Prostate gland (tissue), 2 donors: ENCODE measurements around the gene MAML3. TPM values are rescaled to one million over a fixed set of nuclear protein-coding genes. Genes with fewer than 3 reads are reported as not detected.

Experiments used
- DNase-seq: peaks from one replicate; pipeline ENCODE4 v3.0.0-alpha.2; 2019; ENCODE audit warnings: low spot score
- H3K27ac ChIP-seq, 2 donors: fragments of 200-600 bp; sonication (generic); 2 replicates each; pipeline ENCODE4 v1.5.1; 2017 to 2019
- H3K27me3 ChIP-seq: fragments of 200-600 bp; sonication (generic); replicated peaks from 2 replicates; pipeline ENCODE4 v1.5.1; 2019; ENCODE audit not compliant: insufficient read depth
- H3K36me3 ChIP-seq, 2 donors: fragments of 200-600 bp; sonication (generic); 1 replicate in 1 of 2; 2 replicates in 1 of 2; pipeline versions ENCODE4 v1.5.1 to v1.8.1; 2017 to 2019
- H3K4me1 ChIP-seq: fragments of 200-600 bp; sonication (generic); replicated peaks from 2 replicates; pipeline ENCODE4 v1.5.1; 2019
- H3K4me3 ChIP-seq, 2 donors: fragments of 200-600 bp; sonication (generic); 2 replicates each; pipeline ENCODE4 v1.5.1; 2017 to 2019
- H3K9me3 ChIP-seq: fragments of 200-600 bp; sonication (generic); 2 replicates; pipeline ENCODE4 v1.5.1; 2017
- POLR2A ChIP-seq: fragments of 450-650 bp; IDR thresholded peaks from one replicate; pipeline ENCODE4 v1.6.1; 2016; ENCODE audit warnings: antibody characterized with exemption, mild to moderate bottlenecking
- POLR2AphosphoS5 ChIP-seq: sonication (generic); formaldehyde crosslinking; IDR thresholded peaks from one replicate; pipeline ENCODE4 v1.6.1; 2017; ENCODE audit warnings: antibody characterized with exemption
- WGBS: methylation state at CpG from one replicate; pipeline ENCODE4 v1.1.5; 2018; 5-methylcytosine and 5-hydroxymethylcytosine counted together
- intact Hi-C: fragments of 100-400 bp; cut with DNase I; formaldehyde crosslinking; loops from one replicate; pipeline ENCODE4 v1.14.2; 2022
- total RNA-seq, 2 donors: library from RNA; depleted of rRNA; stranded (reverse); fragments of >200 nt; gene quantifications; one replicate each; pipeline ENCODE4 v1.1.0, GENCODE V29; 2016
- TF ChIP-seq, protein P1 (sequence below), 4 experiments: fragments of 200-600 bp in 2 of 4; fragments of 450-650 bp in 2 of 4; sonication (generic) in 2 of 4; IDR thresholded peaks; 1 replicate in 3 of 4; 2 replicates in 1 of 4; pipeline ENCODE4 v1.5.1; 2016 to 2019; ENCODE audit warnings: antibody characterized with exemption in 4 of 4, mild to moderate bottlenecking in 2 of 4, moderate library complexity in 2 of 4

The MAML3 gene
- total RNA-seq, 2 donors from 2014 or later = 15.0 to 30.6 TPM

DNA sequence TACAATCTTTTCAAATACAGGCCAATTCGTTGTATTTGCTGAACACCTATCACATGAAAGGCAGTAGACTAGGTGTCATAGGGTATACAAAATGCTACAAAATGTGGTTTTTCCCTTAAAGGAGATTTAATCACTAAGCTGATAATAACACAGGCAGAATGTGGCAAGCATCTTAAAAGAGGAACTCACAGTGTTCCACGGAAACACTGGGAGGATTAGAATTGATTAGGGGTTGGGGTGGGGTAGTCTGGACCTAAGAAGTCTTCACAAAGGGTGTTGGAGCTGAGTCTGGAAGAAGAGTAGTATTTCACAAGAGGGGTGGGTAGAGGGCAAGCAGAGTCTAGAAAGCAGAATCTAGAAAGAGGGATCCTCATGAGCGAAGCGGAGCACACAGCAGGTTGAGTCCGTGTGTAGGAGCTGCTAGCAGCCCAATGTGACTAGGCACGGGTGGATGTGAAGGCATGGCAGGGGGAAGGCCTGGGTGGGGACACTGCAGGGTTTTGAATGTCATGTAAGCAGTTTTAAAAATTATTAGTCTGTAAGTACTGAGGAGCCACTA lies 364.8 kb downstream of the MAML3 start:
- Histone ChIP-seq H3K27ac (no peak overlapping the region), H3K4me1 (no peaks in the 10 kb centered on the region), H3K36me3 (no peaks in the 10 kb centered on the region), H3K9me3 (no peaks in the 10 kb centered on the region), H3K4me3 (no peak overlapping the region), H3K27me3 (no peaks in the 10 kb centered on the region)
- 94% methylated on average over 6 of the region's 6 CpGs for WGBS
- TF ChIP-seq, protein P1, sequence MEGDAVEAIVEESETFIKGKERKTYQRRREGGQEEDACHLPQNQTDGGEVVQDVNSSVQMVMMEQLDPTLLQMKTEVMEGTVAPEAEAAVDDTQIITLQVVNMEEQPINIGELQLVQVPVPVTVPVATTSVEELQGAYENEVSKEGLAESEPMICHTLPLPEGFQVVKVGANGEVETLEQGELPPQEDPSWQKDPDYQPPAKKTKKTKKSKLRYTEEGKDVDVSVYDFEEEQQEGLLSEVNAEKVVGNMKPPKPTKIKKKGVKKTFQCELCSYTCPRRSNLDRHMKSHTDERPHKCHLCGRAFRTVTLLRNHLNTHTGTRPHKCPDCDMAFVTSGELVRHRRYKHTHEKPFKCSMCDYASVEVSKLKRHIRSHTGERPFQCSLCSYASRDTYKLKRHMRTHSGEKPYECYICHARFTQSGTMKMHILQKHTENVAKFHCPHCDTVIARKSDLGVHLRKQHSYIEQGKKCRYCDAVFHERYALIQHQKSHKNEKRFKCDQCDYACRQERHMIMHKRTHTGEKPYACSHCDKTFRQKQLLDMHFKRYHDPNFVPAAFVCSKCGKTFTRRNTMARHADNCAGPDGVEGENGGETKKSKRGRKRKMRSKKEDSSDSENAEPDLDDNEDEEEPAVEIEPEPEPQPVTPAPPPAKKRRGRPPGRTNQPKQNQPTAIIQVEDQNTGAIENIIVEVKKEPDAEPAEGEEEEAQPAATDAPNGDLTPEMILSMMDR (IDR thresholded peaks at IDR 0.05) = no peak
- TF ChIP-seq POLR2A (no peak), POLR2AphosphoS5 (no peak)
- DNase-seq = no peak
- intact Hi-C loops = no loop called here

DNA sequence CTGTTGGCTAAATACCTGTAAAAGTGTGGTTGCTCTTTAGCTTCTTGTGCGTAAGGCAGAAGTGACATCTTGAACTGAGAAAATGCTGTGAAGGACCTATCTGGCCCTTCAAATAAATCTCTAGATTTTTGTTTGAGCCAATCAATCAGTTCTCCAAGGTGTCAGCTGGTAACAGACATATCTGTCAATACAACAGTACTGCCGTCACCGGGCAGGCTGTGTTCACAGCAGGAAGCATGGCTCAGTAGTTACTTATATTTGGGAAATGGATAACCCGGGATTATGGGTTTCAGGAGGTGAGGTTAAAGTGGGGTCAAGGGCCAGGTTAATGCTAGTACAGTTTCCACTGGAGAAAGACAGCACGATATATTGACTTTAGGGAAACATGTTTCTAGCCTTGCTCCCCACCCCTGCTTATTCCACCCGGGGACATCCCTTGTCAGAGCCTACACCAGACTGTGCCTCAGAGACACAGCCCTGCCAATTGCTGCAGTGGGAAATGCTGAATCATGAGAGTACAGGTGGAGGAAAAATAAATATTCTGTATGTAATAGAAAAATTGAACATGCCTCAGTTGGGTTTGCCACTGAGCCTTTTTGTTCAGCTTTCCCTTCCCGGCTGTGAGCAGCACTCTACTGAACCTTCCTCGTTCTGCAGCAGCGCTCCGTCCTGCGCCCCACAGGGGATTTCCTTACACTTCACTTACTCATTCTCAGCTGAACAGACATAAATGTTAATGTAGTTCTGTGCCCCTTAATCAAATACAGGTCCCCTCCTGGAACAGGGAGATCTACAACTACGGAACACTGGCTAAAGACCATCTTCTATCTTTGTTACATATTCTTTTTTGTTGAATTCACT lies 367.3 kb downstream of the MAML3 start:
- no peaks in the 10 kb centered on the region for H3K27me3 ChIP-seq
- H3K36me3 ChIP-seq = no peaks in the 10 kb centered on the region
- H3K4me3 ChIP-seq = no peak overlapping the region
- TF ChIP-seq POLR2AphosphoS5 = no peak
- no peak for TF ChIP-seq POLR2A
- TF ChIP-seq, protein P1 (IDR thresholded peaks at IDR 0.05) = no peak
- intact Hi-C loops = no loop called here
- no peaks in the 10 kb centered on the region for H3K9me3 ChIP-seq
- no peaks in the 10 kb centered on the region for H3K4me1 ChIP-seq
- H3K27ac ChIP-seq = no peak overlapping the region
- no peak for DNase-seq
- WGBS = 94% methylated on average over 12 of the region's 12 CpGs

DNA sequence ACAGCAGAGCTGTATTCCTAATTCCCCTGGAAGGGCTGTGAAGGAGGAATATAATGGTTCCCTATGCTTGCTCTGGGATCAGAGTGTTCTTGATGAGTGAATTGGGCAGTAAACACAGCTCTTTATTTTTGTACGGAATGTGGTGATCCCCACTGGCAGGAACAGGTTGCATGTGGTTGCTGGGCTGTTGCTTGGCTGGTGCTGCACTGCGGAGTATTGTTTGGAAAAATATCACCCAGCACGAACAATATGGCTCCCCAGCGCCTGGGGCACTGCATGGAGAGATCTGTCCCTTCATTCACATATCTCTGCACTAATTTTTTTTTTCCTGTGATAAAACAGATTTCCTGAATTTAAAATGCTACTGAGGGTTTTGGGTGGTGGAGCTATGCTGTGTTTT lies 368.6 kb downstream of the MAML3 start:
- 75% methylated on average over 4 of the region's 4 CpGs for WGBS
- H3K36me3 ChIP-seq = no peaks in the 10 kb centered on the region
- H3K27ac ChIP-seq = no peak overlapping the region
- DNase-seq = no peak
- H3K4me1 ChIP-seq = no peaks in the 10 kb centered on the region
- no peaks in the 10 kb centered on the region for H3K9me3 ChIP-seq
- TF ChIP-seq POLR2AphosphoS5 = peak; percentile 16
- TF ChIP-seq, protein P1 (IDR thresholded peaks at IDR 0.05) = no peak
- intact Hi-C loops = no loop called here
- no peak overlapping the region for H3K4me3 ChIP-seq
- no peaks in the 10 kb centered on the region for H3K27me3 ChIP-seq

- no peak for TF ChIP-seq POLR2AphosphoS5
- no peak for TF ChIP-seq POLR2A
- TF ChIP-seq, protein P1 (IDR thresholded peaks at IDR 0.05) = no peak
- Histone ChIP-seq H3K27me3 (no peaks in the 10 kb centered on the region), H3K4me3 (no peak overlapping the region), H3K9me3 (no peaks in the 10 kb centered on the region), H3K4me1 (no peaks in the 10 kb centered on the region), H3K27ac (no peak overlapping the region), H3K36me3 (no peaks in the 10 kb centered on the region)
- 84% methylated on average over 20 of the region's 20 CpGs for WGBS
- no peak for DNase-seq
- intact Hi-C loops = no loop called here
Observed at GRCh38 chr4:139783741-139784484, 370.1 kb downstream of the MAML3 start.
